ENCODE measurements around the gene SP6. TPM values are rescaled to one million over a fixed set of nuclear protein-coding genes. Genes with fewer than 3 reads are reported as not detected.

SP6 gene
- total RNA-seq, 2 experiments from 2014 or later: 0.10 to 0.12 TPM

DNA sequence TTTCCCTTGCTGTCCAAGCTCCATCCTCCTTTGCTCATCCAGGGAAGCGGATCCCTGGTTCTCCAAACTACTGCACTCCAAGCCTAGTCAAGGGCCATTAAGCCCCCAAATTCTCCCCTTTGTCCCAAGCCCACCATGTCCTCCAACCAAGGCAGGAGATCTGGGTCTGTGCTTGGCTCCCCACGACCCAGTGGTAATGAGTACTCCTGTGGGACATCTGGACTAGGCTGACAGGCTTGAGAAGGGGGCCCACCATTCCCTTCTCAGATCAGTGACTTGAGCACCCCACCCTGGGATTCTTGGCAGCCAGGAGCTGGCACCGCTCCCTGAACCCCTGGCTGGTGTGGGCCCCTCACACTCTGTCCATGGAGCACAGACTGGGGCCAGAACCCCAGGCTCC is 46.5 kb downstream of the SP6 start:
- H3K4me3 Mint-ChIP-seq: no peak overlapping the region
- intact Hi-C loops (cut with micrococcal nuclease): loop anchor here (5.0 kb wide), 2 partner anchors 62 to 107 kb away; no protein-coding TSS in a partner anchor
- ChIA-PET CTCF (interaction anchor here (0.7 to 1.1 kb wide), 2 partner anchors 104 to 1254 kb away, joined by 3 to 4 read pairs; no protein-coding TSS in a partner anchor), POLR2A (no interaction called here)
- H3K4me1 Mint-ChIP-seq (ENCODE audit: low read depth): no peaks in the 10 kb centered on the region
- H3K27me3 Mint-ChIP-seq: no peaks in the 10 kb centered on the region
- no peak overlapping the region for H3K27ac Mint-ChIP-seq
- no peaks in the 10 kb centered on the region for H3K9me3 Mint-ChIP-seq
- peaks cover 8% of the 10 kb centered on the region for H3K36me3 Mint-ChIP-seq
- no peak for DNase-seq

DNA sequence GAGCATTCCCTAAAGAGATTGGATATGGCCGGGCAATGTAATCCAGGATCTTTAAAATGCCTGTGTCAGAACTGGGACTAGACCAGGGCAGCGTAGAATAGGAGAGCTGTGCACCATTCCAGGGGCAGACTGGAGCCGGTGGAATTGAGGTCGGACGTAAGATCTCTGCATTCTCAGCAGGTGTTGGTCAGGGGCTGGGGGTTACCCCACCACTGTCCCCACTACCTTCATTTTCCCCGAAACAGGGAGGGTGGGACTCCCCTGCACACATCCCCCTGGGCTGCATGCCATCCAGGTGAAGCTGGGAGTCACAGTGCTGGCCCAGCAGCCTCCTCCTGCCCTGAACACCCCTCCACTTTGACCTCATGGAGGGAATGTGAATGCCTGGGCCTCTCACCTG is 47.2 kb downstream of the SP6 start:
- CTCF ChIA-PET: interaction anchor here (0.7 to 1.1 kb wide), 2 partner anchors 103 to 1255 kb away, joined by 3 to 4 read pairs; no protein-coding TSS in a partner anchor
- H3K9me3 Mint-ChIP-seq: no peaks in the 10 kb centered on the region

DNA sequence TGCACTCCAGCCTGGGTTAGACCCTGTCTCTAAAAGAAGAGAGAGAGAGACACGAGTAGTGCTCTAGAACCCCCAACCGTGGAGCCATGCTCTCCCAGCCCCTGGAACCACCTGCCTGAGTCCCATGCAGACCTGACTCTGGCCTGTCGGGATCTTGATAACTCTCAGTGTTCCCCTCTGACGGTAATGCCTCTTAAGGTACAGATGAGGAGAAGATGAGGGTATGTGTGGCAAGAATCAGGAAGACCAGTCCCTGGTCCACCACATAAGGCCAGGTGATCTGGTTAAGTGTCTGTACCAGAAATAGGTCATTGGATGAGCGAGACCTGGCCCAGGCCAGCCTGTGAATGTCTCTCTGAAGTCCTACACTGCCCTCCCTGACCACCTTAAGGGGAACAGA is 47.8 kb downstream of the SP6 start:
- no peaks in the 10 kb centered on the region for H3K27me3 Mint-ChIP-seq
- ChIA-PET CTCF (interaction anchor here (0.7 to 2.3 kb wide), 3 partner anchors 60 to 104 kb away, joined by 3 to 13 read pairs (median 6); no protein-coding TSS in a partner anchor), POLR2A (interaction anchor here (0.7 kb wide), 1 partner anchor 29 kb away, joined by 3 read pairs; no protein-coding TSS in a partner anchor)
- H3K4me3 Mint-ChIP-seq: no peak overlapping the region
- no peak overlapping the region for H3K27ac Mint-ChIP-seq
- H3K36me3 Mint-ChIP-seq: peaks cover 8% of the 10 kb centered on the region
- intact Hi-C loops (cut with micrococcal nuclease): loop anchor here (2.0 to 5.0 kb wide), 3 partner anchors 26 to 106 kb away; no protein-coding TSS in a partner anchor
- no peak for DNase-seq
- no peaks in the 10 kb centered on the region for H3K9me3 Mint-ChIP-seq
- H3K4me1 Mint-ChIP-seq (ENCODE audit: low read depth): no peaks in the 10 kb centered on the region

More for the DNA sequence above, 47.2 kb downstream of the SP6 start:
- no peaks in the 10 kb centered on the region for H3K27me3 Mint-ChIP-seq
- no peak overlapping the region for H3K27ac Mint-ChIP-seq
- DNase-seq: no peak
- POLR2A ChIA-PET: no interaction called here
- intact Hi-C loops (cut with micrococcal nuclease): loop anchor here (2.0 to 5.0 kb wide), 3 partner anchors 27 to 106 kb away; no protein-coding TSS in a partner anchor
- H3K4me3 Mint-ChIP-seq: no peak overlapping the region
- H3K36me3 Mint-ChIP-seq: peaks cover 8% of the 10 kb centered on the region
- no peaks in the 10 kb centered on the region for H3K4me1 Mint-ChIP-seq (ENCODE audit: low read depth)

DNA sequence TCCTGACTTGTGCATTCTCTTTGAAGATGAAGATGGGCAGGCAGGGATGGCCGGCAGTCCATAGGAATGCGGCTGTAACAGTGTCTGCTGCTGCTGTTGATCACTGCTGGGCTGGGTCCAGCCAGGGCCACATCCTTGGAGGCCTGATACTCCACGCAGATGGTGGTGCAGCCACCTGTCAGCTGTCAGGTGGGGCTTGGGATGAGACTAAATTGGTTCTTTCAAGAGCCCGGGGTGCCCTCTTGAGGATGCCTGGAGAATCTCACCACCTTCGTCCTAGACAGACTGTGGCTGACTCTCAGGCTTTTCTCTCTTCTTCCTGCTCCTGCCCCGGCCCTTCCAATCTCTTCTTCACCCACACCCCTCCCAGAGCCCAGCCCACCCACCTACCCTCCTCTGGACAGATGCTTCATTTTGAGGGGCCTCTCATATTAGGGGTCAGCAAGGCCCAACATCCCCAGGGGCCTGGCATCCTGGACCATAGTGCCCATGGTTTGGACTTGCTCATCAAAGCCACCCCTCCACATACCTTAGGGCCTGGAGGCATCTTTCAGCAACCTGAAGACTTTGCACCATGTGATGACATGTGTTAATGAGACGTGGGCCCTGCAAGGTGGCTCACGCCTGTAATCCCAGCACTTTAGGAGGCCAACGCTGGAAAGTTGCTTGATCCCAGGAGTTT is 48.5 kb downstream of the SP6 start:
- no peaks in the 10 kb centered on the region for H3K9me3 Mint-ChIP-seq
- peak; percentile 71 for DNase-seq
- intact Hi-C loops (cut with micrococcal nuclease): loop anchor here (2.0 to 5.0 kb wide), 3 partner anchors 26 to 105 kb away; no protein-coding TSS in a partner anchor
- no peak overlapping the region for H3K27ac Mint-ChIP-seq
- H3K4me1 Mint-ChIP-seq (ENCODE audit: low read depth): no peaks in the 10 kb centered on the region
- CTCF ChIA-PET: interaction anchor here (0.7 to 2.4 kb wide), 8 partner anchors 12 to 184 kb away, joined by 3 to 13 read pairs (median 6); no protein-coding TSS in a partner anchor
- H3K4me3 Mint-ChIP-seq: no peak overlapping the region
- no peaks in the 10 kb centered on the region for H3K27me3 Mint-ChIP-seq
- POLR2A ChIA-PET: interaction anchor here (0.7 kb wide), 1 partner anchor 29 kb away, joined by 3 read pairs; no protein-coding TSS in a partner anchor
- H3K36me3 Mint-ChIP-seq: peaks cover 4% of the 10 kb centered on the region

DNA sequence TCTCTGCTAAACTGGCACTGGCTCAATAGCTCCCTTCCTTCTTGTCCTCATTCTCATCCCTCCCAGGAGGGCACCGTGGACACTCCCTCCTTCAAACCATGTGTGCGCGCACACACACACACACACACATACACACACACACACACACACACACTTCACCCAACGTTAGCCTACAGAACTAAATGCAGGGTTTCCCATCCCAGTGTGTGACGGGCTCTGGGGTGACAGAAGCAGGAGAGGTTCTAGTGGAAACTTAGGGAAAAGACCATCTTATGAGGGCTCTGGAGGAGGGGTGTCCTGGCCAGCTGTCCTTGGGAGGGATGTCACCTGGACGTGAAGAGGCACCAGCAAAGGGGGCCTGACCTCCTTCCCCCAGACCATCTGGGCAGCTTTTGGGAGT is 49.1 kb downstream of the SP6 start:
- intact Hi-C loops (cut with micrococcal nuclease): loop anchor here (2.0 to 5.0 kb wide), 3 partner anchors 25 to 105 kb away; no protein-coding TSS in a partner anchor
- Mint-ChIP-seq H3K9me3 (no peaks in the 10 kb centered on the region), H3K27ac (no peak overlapping the region), H3K4me1 (ENCODE audit: low read depth) (no peaks in the 10 kb centered on the region), H3K27me3 (no peaks in the 10 kb centered on the region), H3K36me3 (no peaks in the 10 kb centered on the region), H3K4me3 (no peak overlapping the region)
- ChIA-PET CTCF (interaction anchor here (1.0 to 2.4 kb wide), 9 partner anchors 12 to 183 kb away, joined by 3 to 13 read pairs (median 5); no protein-coding TSS in a partner anchor), POLR2A (no interaction called here)
- no peak for DNase-seq

DNA sequence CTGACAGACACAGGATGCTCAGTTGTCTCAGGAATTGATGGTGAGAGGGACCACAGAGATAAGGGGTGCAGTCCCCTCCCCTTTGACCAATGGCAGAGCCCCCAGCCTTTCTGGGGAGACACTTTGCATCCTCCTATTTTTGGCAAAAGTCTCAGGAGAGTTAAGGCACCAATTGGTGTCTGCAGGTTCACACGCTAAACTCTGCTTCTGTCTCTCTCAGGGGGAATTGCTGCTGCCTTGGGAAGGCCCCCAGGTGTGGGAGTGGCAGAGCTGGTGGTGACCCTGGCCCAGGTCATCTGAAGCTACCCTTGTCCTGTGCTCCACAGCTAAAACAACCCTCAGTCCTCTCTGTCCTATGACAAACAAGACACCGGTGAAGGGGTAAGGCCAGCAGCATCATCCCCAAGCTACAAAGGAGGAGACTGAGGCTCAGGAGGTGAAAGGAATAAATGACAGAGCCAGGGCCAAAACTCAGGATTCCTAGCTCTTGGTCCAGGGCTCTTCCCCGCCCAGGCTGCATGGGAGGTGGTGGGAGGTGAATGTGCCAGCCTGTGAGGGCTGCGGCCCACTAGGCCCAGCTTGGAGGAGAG is 49.7 kb downstream of the SP6 start:
- Mint-ChIP-seq H3K9me3 (no peaks in the 10 kb centered on the region), H3K27ac (no peak overlapping the region), H3K4me3 (no peak overlapping the region), H3K27me3 (no peaks in the 10 kb centered on the region), H3K36me3 (no peaks in the 10 kb centered on the region), H3K4me1 (ENCODE audit: low read depth) (no peaks in the 10 kb centered on the region)
- ChIA-PET CTCF (interaction anchor here (0.7 to 2.4 kb wide), 10 partner anchors 9 to 182 kb away, joined by 3 to 13 read pairs (median 4); no protein-coding TSS in a partner anchor), POLR2A (interaction anchor here (0.6 kb wide), 1 partner anchor 14 kb away, joined by 5 read pairs; no protein-coding TSS in a partner anchor)
- DNase-seq: no peak
- intact Hi-C loops (cut with micrococcal nuclease): loop anchor here (5.0 kb wide), 2 partner anchors 59 to 104 kb away; no protein-coding TSS in a partner anchor

DNA sequence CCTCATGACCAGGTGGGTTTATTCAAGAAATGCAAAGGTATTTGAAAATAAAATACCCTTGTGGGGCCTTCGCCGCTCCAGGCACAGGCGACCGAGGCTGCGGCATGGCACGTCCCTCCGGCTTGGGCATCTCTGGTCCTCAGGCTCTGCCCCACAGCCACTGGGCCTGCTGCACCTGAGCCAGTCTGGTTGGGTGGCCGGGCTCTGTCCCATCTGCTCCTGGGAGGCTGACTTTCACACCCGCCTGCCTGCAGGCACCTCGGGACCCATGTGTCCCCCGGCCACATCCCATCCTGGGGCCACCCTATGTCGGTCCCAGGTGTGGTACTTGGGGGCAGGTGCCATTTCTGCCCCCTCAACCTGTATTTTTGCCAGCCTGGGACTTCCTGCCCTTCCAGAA is 50.3 kb downstream of the SP6 start:
- Mint-ChIP-seq H3K4me3 (no peak overlapping the region), H3K4me1 (ENCODE audit: low read depth) (no peaks in the 10 kb centered on the region), H3K36me3 (no peaks in the 10 kb centered on the region), H3K27ac (no peak overlapping the region), H3K27me3 (no peaks in the 10 kb centered on the region), H3K9me3 (no peaks in the 10 kb centered on the region)
- ChIA-PET POLR2A (interaction anchor here (0.6 kb wide), 1 partner anchor 14 kb away, joined by 5 read pairs; no protein-coding TSS in a partner anchor), CTCF (interaction anchor here (0.7 to 2.4 kb wide), 6 partner anchors 8 to 103 kb away, joined by 3 to 13 read pairs (median 7); no protein-coding TSS in a partner anchor)
- no peak for DNase-seq
- intact Hi-C loops (cut with micrococcal nuclease): loop anchor here (5.0 kb wide), 2 partner anchors 58 to 103 kb away; no protein-coding TSS in a partner anchor

DNA sequence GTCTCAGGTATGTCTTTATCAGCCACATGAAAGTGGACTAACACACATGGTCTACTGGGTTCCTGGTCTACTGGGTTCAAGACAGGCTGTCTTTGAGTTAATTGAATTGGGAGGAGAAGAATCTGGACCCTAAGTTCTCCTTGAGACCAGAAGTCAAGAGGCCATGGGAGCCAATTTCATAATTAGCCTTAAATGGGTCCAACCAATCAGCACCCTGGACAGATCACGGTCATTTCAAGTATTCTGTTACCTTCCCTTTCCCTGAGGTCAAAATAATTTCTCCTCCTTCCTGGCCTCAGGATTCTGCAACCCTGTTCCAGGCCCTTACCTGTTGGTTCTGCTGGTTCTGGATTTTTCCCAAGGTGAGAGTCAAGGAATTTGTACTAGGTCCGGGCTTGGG is 53.2 kb downstream of the SP6 start:
- Mint-ChIP-seq H3K4me1 (ENCODE audit: low read depth) (no peaks in the 10 kb centered on the region), H3K9me3 (no peaks in the 10 kb centered on the region), H3K27ac (no peak overlapping the region), H3K36me3 (no peaks in the 10 kb centered on the region), H3K4me3 (no peak overlapping the region), H3K27me3 (peaks cover 8% of the 10 kb centered on the region)
- ChIA-PET POLR2A (no interaction called here), CTCF (interaction anchor here (0.8 to 1.8 kb wide), 3 partner anchors 8 to 101 kb away, joined by 3 to 10 read pairs (median 4); partner anchors contain the start of gene TBX21)
- no peak for DNase-seq
- intact Hi-C loops (cut with micrococcal nuclease): no loop called here

Other genes starting within 250 kb of the SP6 start
- gene KPNB1, start 201.2 kb downstream of the SP6 start, total RNA-seq: 100 to 1,000 TPM; 475 to 488 TPM
- 10 to 100 TPM; 11.3 to 13.0 TPM for gene TBKBP1, start 157.0 kb downstream of the SP6 start, total RNA-seq
- gene TBX21, start 117.9 kb downstream of the SP6 start, total RNA-seq: 10 to 100 TPM; 57.7 to 58.2 TPM
- 10 to 100 TPM; 14.7 to 15.6 TPM for gene OSBPL7, start 29.4 kb downstream of the SP6 start, total RNA-seq
- gene MRPL10, start 19.6 kb downstream of the SP6 start, total RNA-seq: 10 to 100 TPM; 69.9 to 72.4 TPM
- under 1 TPM; 0.29 to 0.59 TPM for gene LRRC46, start 19.5 kb downstream of the SP6 start, total RNA-seq
- gene SCRN2, start 9.9 kb downstream of the SP6 start, total RNA-seq: 10 to 100 TPM; 20.6 to 21.0 TPM
- 10 to 100 TPM; 15.1 to 17.2 TPM for gene SP2, start 45.1 kb upstream of the SP6 start, total RNA-seq
- 10 to 100 TPM; 32.5 to 34.4 TPM for gene PNPO, start 90.4 kb upstream of the SP6 start, total RNA-seq
- not detected for gene PRR15L, start 106.7 kb upstream of the SP6 start, total RNA-seq
- gene CDK5RAP3, start 120.0 kb upstream of the SP6 start, total RNA-seq: 100 to 1,000 TPM; 170 to 183 TPM
- gene COPZ2, start 186.6 kb upstream of the SP6 start, total RNA-seq: 1 to 10 TPM; 4.9 to 6.2 TPM
- gene NFE2L1, start 197.2 kb upstream of the SP6 start, total RNA-seq: 10 to 100 TPM; 82.4 to 84.1 TPM

Data from activated CD4-positive, alpha-beta memory T cell treated with anti-CD3 and anti-CD28 coated beads for 36 hours (primary cell).